GM10266 (cell line): Measurements from ENCODE around the gene ATP6AP2.
"Not testable (repeated sequence)": the region's sequence is repeated elsewhere in the genome, so short reads cannot be mapped to it uniquely, and the experiment has no call there.

Source experiments
- DNase-seq: peaks from one replicate; pipeline ENCODE4 v3.0.0; 2012; ENCODE audit errors: extremely low spot score
- CTCF ChIP-seq: IDR thresholded peaks from 2 replicates; pipeline ENCODE4 v1.5.1; 2012; ENCODE audit warnings: mild to moderate bottlenecking, low read depth; ENCODE audit not compliant: control insufficient read depth, insufficient read depth; ENCODE audit errors: missing control alignments

ATP6AP2 gene

DNA sequence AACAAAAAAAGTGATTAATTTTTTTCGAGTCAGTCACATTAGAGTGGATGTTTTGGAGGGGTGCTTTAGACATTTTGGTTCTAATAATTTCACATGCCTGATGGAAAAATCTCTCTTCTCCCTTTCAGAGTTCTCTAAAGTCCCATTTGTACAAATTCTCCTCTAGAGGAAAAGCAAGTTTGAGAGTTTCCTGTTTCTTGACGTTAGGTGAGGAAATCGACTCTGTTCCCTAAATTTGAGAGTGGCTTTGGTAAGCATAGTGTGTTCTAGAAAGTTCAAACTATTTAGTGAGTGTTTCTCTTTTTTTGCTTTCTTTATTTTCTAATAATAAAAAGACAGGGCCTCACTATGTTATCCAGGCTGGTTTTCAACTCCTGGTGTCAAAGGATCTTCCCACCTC is 1.6 kb upstream of the ATP6AP2 start:
- TF ChIP-seq CTCF = no peak
- no peak for DNase-seq

GRCh38 chrX:40579900-40580536 is 752 bp upstream of the ATP6AP2 start:
- no peak for DNase-seq
- TF ChIP-seq CTCF = no peak

DNA sequence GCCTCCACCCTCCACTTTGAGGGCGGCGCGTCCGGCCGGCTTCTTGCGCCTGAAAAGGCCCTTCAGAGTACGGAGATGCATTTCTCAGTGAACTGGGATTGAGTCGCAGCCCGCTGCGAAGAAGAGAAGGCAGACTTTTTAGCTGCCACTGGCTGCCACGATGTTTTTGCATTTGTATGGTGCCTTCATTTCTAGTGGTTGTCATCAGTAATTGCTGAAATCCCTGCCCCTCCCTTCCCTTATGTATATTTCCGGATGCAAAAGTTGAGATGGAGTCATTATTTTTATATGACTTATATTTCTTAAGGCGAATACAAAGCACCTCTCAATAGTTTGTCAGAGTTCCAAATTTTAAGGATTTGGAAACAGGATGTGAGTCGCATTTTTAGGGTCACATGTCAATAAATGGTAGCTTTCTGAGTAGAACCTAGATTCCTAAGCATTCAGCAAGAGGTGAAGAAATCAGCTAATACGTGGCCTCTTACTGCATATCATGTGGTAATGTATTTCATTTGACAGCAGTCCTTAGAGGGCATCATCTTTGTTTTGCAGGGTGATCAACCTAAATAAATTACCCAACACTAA is 658 bp downstream of the ATP6AP2 start:
- no peak for DNase-seq
- TF ChIP-seq CTCF = no peak

DNA sequence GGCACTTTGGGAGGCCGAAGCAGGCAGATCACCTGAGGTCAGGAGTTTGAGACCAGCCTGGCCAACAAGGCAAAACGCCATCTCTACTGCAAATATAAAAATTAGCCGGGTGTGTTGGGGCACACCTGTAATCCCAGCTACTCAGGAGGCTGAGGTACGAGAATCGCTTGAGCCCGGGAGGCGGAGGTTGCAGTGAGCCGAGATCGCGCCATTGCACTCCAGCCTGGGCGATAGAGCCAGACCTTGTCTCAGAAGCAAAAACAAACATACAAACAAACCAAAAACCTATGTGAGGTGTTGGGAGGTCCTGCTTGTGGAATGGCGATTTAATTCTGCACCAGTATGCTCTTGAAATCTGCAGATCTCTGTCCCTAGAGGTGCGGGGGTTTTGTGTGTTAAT is 1.4 kb downstream of the ATP6AP2 start:
- not testable (repeated sequence) for DNase-seq

DNA sequence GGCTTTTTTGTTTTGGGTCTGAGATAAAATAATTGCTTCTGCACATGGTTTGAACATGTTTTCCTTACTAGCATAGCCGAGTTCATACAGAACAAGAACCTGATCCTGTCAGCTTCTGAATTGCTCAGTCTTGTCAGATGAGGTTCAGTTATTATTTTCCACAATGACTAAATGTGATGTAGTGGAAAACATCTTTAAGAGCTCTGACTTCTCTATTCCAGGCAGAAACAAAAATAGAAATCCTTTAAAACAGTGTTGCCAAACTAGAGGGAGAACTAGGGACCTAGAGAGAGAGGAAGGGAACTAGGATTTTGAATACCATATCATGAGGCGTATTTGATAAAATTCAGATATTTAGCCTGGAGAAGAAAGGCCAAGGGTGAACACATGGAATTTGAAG is 2.0 kb downstream of the ATP6AP2 start:
- no peak for TF ChIP-seq CTCF
- DNase-seq = no peak

GRCh38 chrX:40587623-40588022 is 6.9 kb downstream of the ATP6AP2 start:
- not testable (repeated sequence) for DNase-seq

GRCh38 chrX:40589616-40590321 is 9.0 kb downstream of the ATP6AP2 start:
- DNase-seq = peak; percentile 7

DNA sequence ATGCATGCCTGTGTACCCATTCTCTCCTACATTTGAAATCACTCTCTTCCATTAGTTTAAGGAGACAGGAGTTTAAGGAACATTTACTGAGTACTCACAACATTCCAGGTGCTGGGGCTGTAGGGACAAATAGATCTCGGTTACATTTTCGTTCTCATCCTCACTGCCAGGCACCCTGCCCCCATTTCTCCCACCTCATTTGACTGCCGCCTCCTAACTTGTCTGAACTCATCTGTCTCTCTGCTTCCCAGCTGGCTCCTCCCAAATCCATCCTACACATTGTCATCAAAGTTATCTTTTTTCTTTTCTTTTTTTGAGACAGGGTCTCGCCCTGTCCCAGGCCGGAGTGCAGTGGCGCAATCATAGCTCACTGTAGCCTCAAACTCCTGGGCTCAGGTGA is 22.7 kb downstream of the ATP6AP2 start:
- no peak for TF ChIP-seq CTCF
- DNase-seq = no peak

GRCh38 chrX:40607381-40607780 is 26.6 kb downstream of the ATP6AP2 start:
- TF ChIP-seq CTCF = no peak

More at GRCh38 chrX:40607381-40607780, 26.6 kb downstream of the ATP6AP2 start:
- DNase-seq = no peak
